MCF 10A (cell line): ENCODE measurements around the gene RBM26. TPM values are rescaled to one million over a fixed set of nuclear protein-coding genes. Genes with fewer than 3 reads are reported as not detected.

Source experiments
- BruUV-seq: library from RNA; stranded (reverse); fragments of 400-500 nt; replicated peaks from 2 replicates; lab custom pipeline; 2021; lab: Mats Ljungman, UMichigan
- CTCF ChIA-PET: fragments of 300-600 bp; sonication (Branson Sonifier 250); formaldehyde crosslinking; extraction: SDS; loops from one replicate; lab custom pipeline; 2021; ENCODE audit warnings: antibody characterized with exemption, inconsistent platforms; lab: Yijun Ruan, JAX
- POLR2A ChIA-PET: fragments of 300-600, 350-650 bp; sonication (Branson Sonifier 250); formaldehyde crosslinking; extraction: SDS; loops from one replicate; lab custom pipeline; 2020; ENCODE audit warnings: antibody characterized with exemption, inconsistent platforms; lab: Yijun Ruan, JAX
- DNase-seq: peaks from one replicate; pipeline ENCODE4 v3.0.0-alpha.2; 2018; ENCODE audit not compliant: unreplicated experiment
- H3K27ac Mint-ChIP-seq: one replicate; pipeline ENCODE4 v1.8.0; 2022; ENCODE audit warnings: mild to moderate bottlenecking, low read depth, mixed read lengths; ENCODE audit not compliant: unreplicated experiment
- H3K27me3 Mint-ChIP-seq: one replicate; pipeline ENCODE4 v1.8.0; 2022; ENCODE audit warnings: mixed read lengths; ENCODE audit not compliant: insufficient read depth, unreplicated experiment
- H3K36me3 Mint-ChIP-seq: one replicate; pipeline ENCODE4 v1.8.0; 2022; ENCODE audit warnings: mild to moderate bottlenecking, moderate library complexity, mixed read lengths; ENCODE audit not compliant: insufficient read depth, unreplicated experiment
- H3K4me1 Mint-ChIP-seq: one replicate; pipeline ENCODE4 v1.8.0; 2022; ENCODE audit warnings: mixed read lengths; ENCODE audit not compliant: insufficient read depth, unreplicated experiment
- H3K4me3 Mint-ChIP-seq: one replicate; pipeline ENCODE4 v1.8.0; 2022; ENCODE audit warnings: mild to moderate bottlenecking, moderate library complexity, mixed read lengths; ENCODE audit not compliant: unreplicated experiment
- H3K9me3 Mint-ChIP-seq: one replicate; pipeline ENCODE4 v1.8.0; 2022; ENCODE audit warnings: mixed read lengths; ENCODE audit not compliant: unreplicated experiment
- CTCF ChIP-seq: fragments of 200-600 bp; IDR thresholded peaks from one replicate; pipeline ENCODE4 v1.8.0; 2022; ENCODE audit warnings: antibody characterized with exemption, mild to moderate bottlenecking; ENCODE audit not compliant: unreplicated experiment
- intact Hi-C: fragments of 100-400 bp; cut with micrococcal nuclease; formaldehyde crosslinking; loops from 2 replicates; pipeline ENCODE4 v1.14.1; 2022
- total RNA-seq: library from RNA; stranded (reverse); gene quantifications from 2 replicates; pipeline ENCODE4 v1.2.3, GENCODE V29; 2022

The RBM26 gene
- total RNA-seq, 1 experiment from 2014 or later, result 72.6 TPM

- Mint-ChIP-seq H3K36me3 (no peaks in the 10 kb centered on the region), H3K4me3 (no peak overlapping the region), H3K9me3 (no peaks in the 10 kb centered on the region), H3K4me1 (peaks cover 9% of the 10 kb centered on the region), H3K27me3 (no peaks in the 10 kb centered on the region), H3K27ac (no peak overlapping the region)
- POLR2A ChIA-PET, result no interaction called here
- BruUV-seq, result no TSS peak
- TF ChIP-seq CTCF, result no peak
- CTCF ChIA-PET, result no interaction called here
- intact Hi-C loops, result no loop called here
- no peak for DNase-seq
Observed at GRCh38 chr13:79447141-79447540, 41.1 kb upstream of the RBM26 start.

- H3K9me3 Mint-ChIP-seq, result no peaks in the 10 kb centered on the region
- intact Hi-C loops, result no loop called here
- TF ChIP-seq CTCF, result no peak
- POLR2A ChIA-PET, result no interaction called here
- CTCF ChIA-PET, result no interaction called here
- H3K27ac Mint-ChIP-seq, result no peak overlapping the region
- no peaks in the 10 kb centered on the region for H3K36me3 Mint-ChIP-seq
- no peak overlapping the region for H3K4me3 Mint-ChIP-seq
- H3K4me1 Mint-ChIP-seq, result no peaks in the 10 kb centered on the region
- BruUV-seq, result no TSS peak
- no peaks in the 10 kb centered on the region for H3K27me3 Mint-ChIP-seq
- DNase-seq, result no peak
Observed at GRCh38 chr13:79445968-79446645, 40.1 kb upstream of the RBM26 start.

- CTCF ChIA-PET, result interaction anchor here (0.6 kb wide), 1 partner anchor 15 kb away, joined by 3 read pairs; no protein-coding TSS in a partner anchor
Observed at GRCh38 chr13:79442706-79443105, 36.7 kb upstream of the RBM26 start.

GRCh38 chr13:79442221-79442620, 36.2 kb upstream of the RBM26 start:
- H3K27me3 Mint-ChIP-seq, result no peaks in the 10 kb centered on the region
- DNase-seq, result no peak
- no peak overlapping the region for H3K27ac Mint-ChIP-seq
- CTCF ChIA-PET, result interaction anchor here (0.6 to 1.2 kb wide), 2 partner anchors 14 to 23 kb away, joined by 3 read pairs; no protein-coding TSS in a partner anchor
- intact Hi-C loops, result no loop called here
- H3K4me1 Mint-ChIP-seq, result no peaks in the 10 kb centered on the region
- H3K36me3 Mint-ChIP-seq, result no peaks in the 10 kb centered on the region
- H3K4me3 Mint-ChIP-seq, result no peak overlapping the region
- POLR2A ChIA-PET, result no interaction called here
- no TSS peak for BruUV-seq
- TF ChIP-seq CTCF, result no peak
- no peaks in the 10 kb centered on the region for H3K9me3 Mint-ChIP-seq

More at GRCh38 chr13:79442706-79443105, 36.7 kb upstream of the RBM26 start:
- no peaks in the 10 kb centered on the region for H3K27me3 Mint-ChIP-seq
- TF ChIP-seq CTCF, result no peak
- POLR2A ChIA-PET, result no interaction called here
- no peak overlapping the region for H3K4me3 Mint-ChIP-seq
- no peak for DNase-seq
- H3K4me1 Mint-ChIP-seq, result no peaks in the 10 kb centered on the region
- intact Hi-C loops, result no loop called here
- H3K9me3 Mint-ChIP-seq, result no peaks in the 10 kb centered on the region
- no TSS peak for BruUV-seq
- H3K27ac Mint-ChIP-seq, result no peak overlapping the region
- no peaks in the 10 kb centered on the region for H3K36me3 Mint-ChIP-seq
